Stomach (tissue), 9 donors: ENCODE results near the gene CDKN2B. TPM values are rescaled to one million over a fixed set of nuclear protein-coding genes. Genes with fewer than 3 reads are reported as not detected.

Source experiments
- DNase-seq, 2 donors: peaks; one replicate each; pipeline versions ENCODE4 v3.0.0 to v3.0.0-alpha.2; 2013 to 2019
- H3K27ac ChIP-seq, 5 donors: fragments of 200-600 bp in 4 of 5; sonication (generic) in 4 of 5; one replicate each; pipeline ENCODE4 v1.5.1; 2013 to 2019; ENCODE audit warnings: mild to moderate bottlenecking in 1 of 5, moderate library complexity in 1 of 5
- H3K27me3 ChIP-seq, 3 donors: fragments of 200-600 bp; sonication (generic); one replicate each; pipeline ENCODE4 v1.5.1; 2017 to 2019; ENCODE audit warnings: mixed run types in 1 of 3
- H3K36me3 ChIP-seq, 4 donors: fragments of 200-600 bp; sonication (generic); 1 replicate in 3 of 4; 2 replicates in 1 of 4; pipeline ENCODE4 v1.5.1; 2016 to 2019
- H3K4me1 ChIP-seq, 4 donors: fragments of 200-600 bp; sonication (generic); one replicate each; pipeline ENCODE4 v1.5.1; 2016 to 2019
- H3K4me3 ChIP-seq, 4 donors: fragments of 200-600 bp; sonication (generic) in 3 of 4; one replicate each; pipeline ENCODE4 v1.5.1; 2016 to 2019; ENCODE audit warnings: mild to moderate bottlenecking in 1 of 4
- H3K9me3 ChIP-seq, 4 donors: fragments of 200-600 bp; sonication (generic); one replicate each; pipeline ENCODE4 v1.5.1; 2016 to 2019
- CTCF ChIP-seq, 7 experiments: fragments of 450-650 bp in 4 of 7; fragments of 200-600 bp in 3 of 7; sonication (generic) in 3 of 7; IDR thresholded peaks; one replicate each; pipeline ENCODE4 v1.5.1; 2016 to 2019; ENCODE audit warnings: antibody characterized with exemption in 7 of 7, control low read depth in 2 of 7, mild to moderate bottlenecking in 1 of 7
- EP300 ChIP-seq: sonication (generic); formaldehyde crosslinking; IDR thresholded peaks from one replicate; pipeline ENCODE4 v1.6.1; 2017; ENCODE audit warnings: antibody characterized with exemption
- POLR2A ChIP-seq, 4 donors: fragments of 450-650 bp; IDR thresholded peaks; one replicate each; pipeline ENCODE4 v1.6.1; 2016; ENCODE audit warnings: antibody characterized with exemption in 4 of 4, control low read depth in 2 of 4, mild to moderate bottlenecking in 1 of 4, moderate library complexity in 1 of 4
- POLR2AphosphoS5 ChIP-seq, 3 donors: sonication (generic); formaldehyde crosslinking; IDR thresholded peaks; one replicate each; pipeline ENCODE4 v1.6.1; 2016; ENCODE audit warnings: antibody characterized with exemption in 3 of 3
- WGBS, 5 donors: extraction: QIAGEN DNeasy Blood & Tissue Kit in 3 of 5; methylation state at CpG; one replicate each; pipeline versions ENCODE4 v1.1.5 to v1.1.7; 2013 to 2018; 5-methylcytosine and 5-hydroxymethylcytosine counted together
- intact Hi-C: fragments of 100-400 bp; cut with DNase I; formaldehyde crosslinking; loops from one replicate; pipeline ENCODE4 v1.15.1; 2023; ENCODE audit warnings: low total_unique reads
- polyA plus RNA-seq, 3 donors: library from polyadenylated mRNA; stranded (reverse); fragments of 200-250 nt; gene quantifications; one replicate each; pipeline ENCODE4 v1.2.3, GENCODE V29; 2013
- total RNA-seq, 5 donors: library from RNA; depleted of rRNA; stranded (reverse); fragments of >200 nt; gene quantifications; one replicate each; pipeline versions ENCODE4 v1.1.0 to v1.2.3, GENCODE V29; 2014 to 2016
- donor health status: healthy with polysubstance abuse.
- donor health status: Bipolar disorder and iron deficiency.
- donor health status: healthy.

The CDKN2B gene
- total and polyA plus RNA-seq, 8 donors = 0.58 to 152 (median 4.7) TPM; not detected in 1

GRCh38 chr9:22045423-22045822, 36.3 kb upstream of the CDKN2B start:
- Histone ChIP-seq H3K27me3 (no peaks in the 10 kb centered on the region), H3K36me3 (no peaks in the 10 kb centered on the region), H3K4me3 (no peak overlapping the region), H3K4me1 (peaks cover 0 to 9% (median 0%) of the 10 kb centered on the region in 4 donors), H3K27ac (no peak overlapping the region), H3K9me3 (no peaks in the 10 kb centered on the region)
- TF ChIP-seq POLR2AphosphoS5 (IDR thresholded peaks at IDR 0.05) (no peak), CTCF (IDR thresholded peaks at IDR 0.05) (no peak), EP300 (no peak), POLR2A (IDR thresholded peaks at IDR 0.05) (no peak)
- DNase-seq = no peak
- intact Hi-C loops = no loop called here

DNA sequence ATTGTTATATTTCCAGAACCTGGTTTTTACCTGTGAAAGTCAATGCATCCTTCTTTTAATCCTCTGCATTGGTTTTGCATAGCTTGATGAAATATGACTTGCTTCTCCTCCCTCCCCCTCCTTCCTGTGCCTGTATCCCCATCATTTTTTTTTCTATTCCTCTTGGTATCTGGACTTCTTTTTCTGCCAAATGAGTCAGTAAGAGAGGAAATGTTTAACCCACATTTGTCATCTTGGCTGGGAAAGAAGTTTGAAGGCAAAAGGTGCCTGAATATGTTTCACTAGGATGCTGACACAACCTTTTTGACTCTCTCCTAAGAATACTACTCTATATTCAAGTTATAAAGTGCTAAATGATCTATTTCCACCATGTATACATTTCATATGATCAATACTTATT, 35.5 kb upstream of the CDKN2B start:
- intact Hi-C loops = no loop called here
- Histone ChIP-seq H3K27ac (no peak overlapping the region), H3K36me3 (no peaks in the 10 kb centered on the region), H3K9me3 (no peaks in the 10 kb centered on the region), H3K27me3 (no peaks in the 10 kb centered on the region), H3K4me1 (peaks cover 0 to 9% (median 0%) of the 10 kb centered on the region in 4 donors), H3K4me3 (no peak overlapping the region)
- TF ChIP-seq CTCF (IDR thresholded peaks at IDR 0.05) (no peak), POLR2A (IDR thresholded peaks at IDR 0.05) (no peak), EP300 (no peak), POLR2AphosphoS5 (IDR thresholded peaks at IDR 0.05) (no peak)
- no peak for DNase-seq

DNA sequence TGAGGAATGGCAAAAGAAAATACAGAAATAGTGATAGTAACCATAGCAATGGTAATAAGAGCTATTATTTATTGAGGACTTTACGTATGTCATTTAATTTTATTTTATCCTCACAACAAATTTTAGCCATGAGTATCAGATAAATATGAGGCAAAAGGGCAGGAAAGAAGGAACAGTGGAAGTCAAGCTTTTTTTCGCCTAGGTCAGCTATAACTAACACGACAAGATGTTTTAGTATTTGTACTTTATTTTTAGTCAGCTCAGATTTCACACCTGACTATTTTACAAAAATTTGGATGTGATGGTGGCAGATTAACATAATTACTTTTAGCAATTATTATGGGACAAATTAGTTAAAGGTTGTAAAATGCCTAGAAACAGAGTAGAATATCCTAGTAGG, 34.8 kb upstream of the CDKN2B start:
- 48 to 69% (median 55%) methylated on average over 3 of the region's 3 CpGs for WGBS, 5 donors
- Histone ChIP-seq H3K4me1 (peaks cover 0 to 14% (median 0%) of the 10 kb centered on the region in 4 donors), H3K36me3 (no peaks in the 10 kb centered on the region), H3K27me3 (no peaks in the 10 kb centered on the region), H3K4me3 (no peak overlapping the region), H3K9me3 (no peaks in the 10 kb centered on the region), H3K27ac (no peak overlapping the region)
- TF ChIP-seq CTCF (IDR thresholded peaks at IDR 0.05) (no peak), POLR2A (IDR thresholded peaks at IDR 0.05) (no peak), EP300 (no peak), POLR2AphosphoS5 (IDR thresholded peaks at IDR 0.05) (no peak)
- no peak for DNase-seq
- intact Hi-C loops = no loop called here

DNA sequence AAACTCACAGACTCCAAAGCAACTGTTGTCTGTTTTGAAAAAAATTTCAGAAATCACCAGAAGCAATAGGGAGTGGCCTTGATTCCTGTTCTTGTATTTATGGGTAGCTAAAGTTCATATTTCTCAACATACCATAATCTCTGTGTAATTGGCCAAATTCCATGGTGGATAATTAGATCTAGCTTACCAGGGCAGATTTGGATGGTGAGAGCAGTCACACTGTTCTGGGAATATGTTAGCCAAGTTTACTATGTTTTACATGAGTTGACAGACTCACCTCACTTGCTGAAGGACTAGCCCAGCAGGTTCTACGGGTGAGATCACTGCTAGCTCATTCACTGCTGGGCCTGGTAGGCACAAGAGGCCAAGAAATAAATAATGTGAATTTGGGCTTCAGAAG, 32.7 kb upstream of the CDKN2B start:
- no peak overlapping the region for H3K27ac ChIP-seq
- WGBS, 5 donors = 29 to 55% (median 32%) methylated on average over 1 of the region's 1 CpG
- no peaks in the 10 kb centered on the region for H3K36me3 ChIP-seq
- no peaks in the 10 kb centered on the region for H3K27me3 ChIP-seq
- peak in 1 of 3 donors; percentile 55 for TF ChIP-seq POLR2AphosphoS5 (IDR thresholded peaks at IDR 0.05)
- TF ChIP-seq POLR2A (IDR thresholded peaks at IDR 0.05) = no peak
- peak; percentile 71 to 87 for DNase-seq
- H3K9me3 ChIP-seq = no peaks in the 10 kb centered on the region
- no peak overlapping the region for H3K4me3 ChIP-seq
- peaks cover 0 to 21% (median 5%) of the 10 kb centered on the region in 4 donors for H3K4me1 ChIP-seq
- intact Hi-C loops = no loop called here

- intact Hi-C loops = no loop called here
- no peak overlapping the region for H3K4me3 ChIP-seq
- H3K27me3 ChIP-seq = no peaks in the 10 kb centered on the region
- H3K27ac ChIP-seq = no peak overlapping the region
- no peaks in the 10 kb centered on the region for H3K9me3 ChIP-seq
- 83 to 90% (median 86%) methylated on average over 1 of the region's 1 CpG for WGBS, 5 donors
- DNase-seq = no peak
- no peaks in the 10 kb centered on the region for H3K36me3 ChIP-seq
- TF ChIP-seq POLR2A (IDR thresholded peaks at IDR 0.05) = no peak
- no peak for TF ChIP-seq CTCF (IDR thresholded peaks at IDR 0.05)
- TF ChIP-seq POLR2AphosphoS5 (IDR thresholded peaks at IDR 0.05) = no peak
- no peak for TF ChIP-seq EP300
- peaks cover 0 to 21% (median 5%) of the 10 kb centered on the region in 4 donors for H3K4me1 ChIP-seq
Measured at GRCh38 chr9:22041344-22041743, 32.2 kb upstream of the CDKN2B start.
